ENCODE data around the gene RFX8.

The RFX8 gene

GRCh38 chr2:101410114-101410513, 64.8 kb downstream of the RFX8 start:
- no peak for DNase-seq (ENCODE audit: low read depth)

GRCh38 chr2:101409699-101410098, 65.2 kb downstream of the RFX8 start:
- DNase-seq (ENCODE audit: low read depth), result no peak

GRCh38 chr2:101408925-101409324, 66.0 kb downstream of the RFX8 start:
- no peak for DNase-seq (ENCODE audit: low read depth)

- no peak for DNase-seq (ENCODE audit: low read depth)
Measured at GRCh38 chr2:101405351-101405899, 69.5 kb downstream of the RFX8 start.

- DNase-seq (ENCODE audit: low read depth), result no peak
Measured at GRCh38 chr2:101403745-101404144, 71.2 kb downstream of the RFX8 start.

GRCh38 chr2:101402630-101403029, 72.3 kb downstream of the RFX8 start:
- DNase-seq (ENCODE audit: low read depth), result no peak

- no peak for DNase-seq (ENCODE audit: low read depth)
Measured at GRCh38 chr2:101401906-101402305, 73.0 kb downstream of the RFX8 start.

- DNase-seq (ENCODE audit: low read depth), result no peak
Measured at GRCh38 chr2:101401326-101401665, 73.6 kb downstream of the RFX8 start.

- DNase-seq (ENCODE audit: low read depth), result no peak
Measured at GRCh38 chr2:101400506-101401325, 74.2 kb downstream of the RFX8 start.

GRCh38 chr2:101400048-101400447, 74.9 kb downstream of the RFX8 start:
- DNase-seq (ENCODE audit: low read depth), result no peak

GRCh38 chr2:101399021-101399799, 75.7 kb downstream of the RFX8 start:
- no peak for DNase-seq (ENCODE audit: low read depth)

- no peak for DNase-seq (ENCODE audit: low read depth)
Measured at GRCh38 chr2:101398116-101398821, 76.6 kb downstream of the RFX8 start.

GRCh38 chr2:101396316-101396717, 78.6 kb downstream of the RFX8 start:
- DNase-seq (ENCODE audit: low read depth), result no peak

GRCh38 chr2:101395545-101396315, 79.2 kb downstream of the RFX8 start:
- no peak for DNase-seq (ENCODE audit: low read depth)

GRCh38 chr2:101388232-101388631, 86.7 kb downstream of the RFX8 start:
- no peak for DNase-seq (ENCODE audit: low read depth)

GRCh38 chr2:101387151-101387834, 87.6 kb downstream of the RFX8 start, which contains the start of gene CREG2:
TSS of gene CREG2 (minus strand) at chr2:101387503. CDS start at chr2:101387457, 46 bp downstream.
- DNase-seq (ENCODE audit: low read depth), result no peak

GRCh38 chr2:101386599-101387150, 88.2 kb downstream of the RFX8 start:
- no peak for DNase-seq (ENCODE audit: low read depth)

GRCh38 chr2:101383016-101383541, 91.8 kb downstream of the RFX8 start:
- no peak for DNase-seq (ENCODE audit: low read depth)

GRCh38 chr2:101382442-101382841, 92.5 kb downstream of the RFX8 start:
- no peak for DNase-seq (ENCODE audit: low read depth)

- DNase-seq (ENCODE audit: low read depth), result no peak
Measured at GRCh38 chr2:101380376-101380775, 94.5 kb downstream of the RFX8 start.

Measured in stimulated activated CD8-positive, alpha-beta memory T cell treated with anti-CD3 and anti-CD28 coated beads, Interleukin-15, amount 100 ng/mL, for 1 hour (primary cell).